Breast epithelium (tissue), 4 donors: ENCODE measurements around the gene COL6A6. TPM values are rescaled to one million over a fixed set of nuclear protein-coding genes. Genes with fewer than 3 reads are reported as not detected.

ENCODE experiments used
- DNase-seq, 2 donors: peaks; one replicate each; pipeline ENCODE4 v3.0.0-alpha.2; 2019; ENCODE audit warnings: low spot score in 2 of 2
- H3K27ac ChIP-seq, 2 donors: fragments of 200-600 bp; sonication (generic) in 1 of 2; one replicate each; pipeline ENCODE4 v1.5.1; 2016 to 2019; ENCODE audit warnings: mild to moderate bottlenecking in 1 of 2
- H3K27me3 ChIP-seq, 2 donors: fragments of 200-600 bp; sonication (generic) in 1 of 2; one replicate each; pipeline versions ENCODE4 v1.5.1 to v1.6.0; 2017 to 2019; ENCODE audit warnings: control low read depth in 1 of 2, mild to moderate bottlenecking in 1 of 2
- H3K36me3 ChIP-seq: fragments of 200-600 bp; one replicate; pipeline ENCODE4 v1.5.1; 2019
- H3K4me1 ChIP-seq, 2 donors: fragments of 200-600 bp; sonication (generic); one replicate each; pipeline ENCODE4 v1.5.1; 2016 to 2019; ENCODE audit warnings: control low read depth in 1 of 2
- H3K4me3 ChIP-seq, 3 donors: fragments of 200-600 bp; sonication (generic); 1 replicate in 2 of 3; 2 replicates in 1 of 3; pipeline ENCODE4 v1.5.1; 2016 to 2019; ENCODE audit warnings: mild to moderate bottlenecking in 3 of 3, moderate library complexity in 2 of 3
- H3K9me3 ChIP-seq, 2 donors: fragments of 200-600 bp; sonication (generic) in 1 of 2; one replicate each; pipeline ENCODE4 v1.5.1; 2016 to 2019; ENCODE audit warnings: control low read depth in 1 of 2
- CTCF ChIP-seq, 3 donors: fragments of 450-650 bp; IDR thresholded peaks; one replicate each; pipeline ENCODE4 v1.5.1; 2016 to 2017; ENCODE audit warnings: antibody characterized with exemption in 3 of 3, mild to moderate bottlenecking in 3 of 3, moderate library complexity in 3 of 3
- POLR2A ChIP-seq: fragments of 450-650 bp; IDR thresholded peaks from one replicate; pipeline ENCODE4 v1.6.1; 2016; ENCODE audit warnings: antibody characterized with exemption, mild to moderate bottlenecking, moderate library complexity
- POLR2AphosphoS5 ChIP-seq, 3 donors: sonication (generic); formaldehyde crosslinking; IDR thresholded peaks; one replicate each; pipeline ENCODE4 v1.6.1; 2017; ENCODE audit warnings: antibody characterized with exemption in 3 of 3
- intact Hi-C: fragments of 100-400 bp; cut with DNase I; formaldehyde crosslinking; loops from one replicate; pipeline ENCODE4 v1.15.1; 2023; ENCODE audit warnings: low total_unique reads
- total RNA-seq, 3 donors: library from RNA; depleted of rRNA; stranded (reverse); fragments of >200 nt; gene quantifications; one replicate each; pipeline ENCODE4 v1.1.0, GENCODE V29; 2016

COL6A6 gene, protein sequence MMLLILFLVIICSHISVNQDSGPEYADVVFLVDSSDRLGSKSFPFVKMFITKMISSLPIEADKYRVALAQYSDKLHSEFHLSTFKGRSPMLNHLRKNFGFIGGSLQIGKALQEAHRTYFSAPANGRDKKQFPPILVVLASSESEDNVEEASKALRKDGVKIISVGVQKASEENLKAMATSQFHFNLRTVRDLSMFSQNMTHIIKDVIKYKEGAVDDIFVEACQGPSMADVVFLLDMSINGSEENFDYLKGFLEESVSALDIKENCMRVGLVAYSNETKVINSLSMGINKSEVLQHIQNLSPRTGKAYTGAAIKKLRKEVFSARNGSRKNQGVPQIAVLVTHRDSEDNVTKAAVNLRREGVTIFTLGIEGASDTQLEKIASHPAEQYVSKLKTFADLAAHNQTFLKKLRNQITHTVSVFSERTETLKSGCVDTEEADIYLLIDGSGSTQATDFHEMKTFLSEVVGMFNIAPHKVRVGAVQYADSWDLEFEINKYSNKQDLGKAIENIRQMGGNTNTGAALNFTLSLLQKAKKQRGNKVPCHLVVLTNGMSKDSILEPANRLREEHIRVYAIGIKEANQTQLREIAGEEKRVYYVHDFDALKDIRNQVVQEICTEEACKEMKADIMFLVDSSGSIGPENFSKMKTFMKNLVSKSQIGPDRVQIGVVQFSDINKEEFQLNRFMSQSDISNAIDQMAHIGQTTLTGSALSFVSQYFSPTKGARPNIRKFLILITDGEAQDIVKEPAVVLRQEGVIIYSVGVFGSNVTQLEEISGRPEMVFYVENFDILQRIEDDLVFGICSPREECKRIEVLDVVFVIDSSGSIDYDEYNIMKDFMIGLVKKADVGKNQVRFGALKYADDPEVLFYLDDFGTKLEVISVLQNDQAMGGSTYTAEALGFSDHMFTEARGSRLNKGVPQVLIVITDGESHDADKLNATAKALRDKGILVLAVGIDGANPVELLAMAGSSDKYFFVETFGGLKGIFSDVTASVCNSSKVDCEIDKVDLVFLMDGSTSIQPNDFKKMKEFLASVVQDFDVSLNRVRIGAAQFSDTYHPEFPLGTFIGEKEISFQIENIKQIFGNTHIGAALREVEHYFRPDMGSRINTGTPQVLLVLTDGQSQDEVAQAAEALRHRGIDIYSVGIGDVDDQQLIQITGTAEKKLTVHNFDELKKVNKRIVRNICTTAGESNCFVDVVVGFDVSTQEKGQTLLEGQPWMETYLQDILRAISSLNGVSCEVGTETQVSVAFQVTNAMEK (N-terminal part only)
- total RNA-seq, result 1 to 10 TPM in 1 of 3 donors, under 1 TPM in 2; 0.32 to 1.6 (median 0.98) TPM

GRCh38 chr3:130516645-130517512 is at the start of gene COL6A6:
TSS of gene COL6A6 (plus strand) at chr3:130517177. CDS start at chr3:130560365, 43,188 bp downstream.
- Histone ChIP-seq H3K27me3 (peaks cover 0 to 21% of the 10 kb centered on the region in 2 donors), H3K4me3 (peak within 1 kb of the TSS; percentile 27 to 64 (median 51)), H3K9me3 (no peaks in the 10 kb centered on the region), H3K27ac (peak within 1 kb of the TSS; percentile 26 to 55), H3K36me3 (no peaks in the 10 kb centered on the region), H3K4me1 (no peaks in the 10 kb centered on the region)
- intact Hi-C loops, result no loop called here
- DNase-seq, result no peak
- TF ChIP-seq POLR2AphosphoS5 (IDR thresholded peaks at IDR 0.05) (no peak), CTCF (IDR thresholded peaks at IDR 0.05) (no peak), POLR2A (no peak)

GRCh38 chr3:130468311-130468710 is 48.7 kb upstream of the COL6A6 start:
- Histone ChIP-seq H3K36me3 (no peaks in the 10 kb centered on the region), H3K4me1 (no peaks in the 10 kb centered on the region), H3K4me3 (no peak overlapping the region), H3K27ac (no peak overlapping the region), H3K27me3 (no peaks in the 10 kb centered on the region), H3K9me3 (no peaks in the 10 kb centered on the region)
- intact Hi-C loops, result no loop called here
- TF ChIP-seq POLR2A, result no peak
- TF ChIP-seq POLR2AphosphoS5 (IDR thresholded peaks at IDR 0.05), result no peak
- TF ChIP-seq CTCF (IDR thresholded peaks at IDR 0.05), result no peak
- no peak for DNase-seq

DNA sequence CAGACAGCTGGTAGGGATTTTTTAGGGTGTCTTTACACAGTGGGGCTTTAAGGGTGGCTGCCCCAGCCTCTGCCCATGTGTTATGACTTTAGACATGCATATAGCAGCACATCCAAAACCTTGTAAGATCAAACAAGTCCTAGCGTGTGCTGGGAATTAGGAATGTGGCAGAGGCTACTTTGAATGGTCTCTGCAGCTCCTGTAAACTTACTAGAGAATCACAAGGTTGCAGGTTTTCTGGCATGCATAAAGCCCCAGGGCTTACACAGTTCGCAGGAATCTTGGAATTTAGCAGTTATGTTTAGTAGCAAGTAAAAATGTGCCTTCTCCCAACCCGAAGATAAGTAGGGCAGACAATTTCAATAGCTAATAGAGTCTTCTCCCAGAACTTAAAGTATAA is 46.9 kb upstream of the COL6A6 start:
- TF ChIP-seq CTCF (IDR thresholded peaks at IDR 0.05), result no peak
- intact Hi-C loops, result no loop called here
- H3K36me3 ChIP-seq, result no peaks in the 10 kb centered on the region
- H3K4me1 ChIP-seq, result no peaks in the 10 kb centered on the region
- H3K4me3 ChIP-seq, result no peak overlapping the region
- peak in 1 of 2 donors; percentile 50 for DNase-seq
- no peak overlapping the region for H3K27ac ChIP-seq
- H3K27me3 ChIP-seq, result no peaks in the 10 kb centered on the region
- H3K9me3 ChIP-seq, result no peaks in the 10 kb centered on the region

- intact Hi-C loops, result no loop called here
- no peak overlapping the region for H3K27ac ChIP-seq
- H3K9me3 ChIP-seq, result no peaks in the 10 kb centered on the region
- no peak for DNase-seq
- H3K4me3 ChIP-seq, result no peak overlapping the region
- H3K4me1 ChIP-seq, result no peaks in the 10 kb centered on the region
- TF ChIP-seq POLR2AphosphoS5 (IDR thresholded peaks at IDR 0.05) (no peak), CTCF (IDR thresholded peaks at IDR 0.05) (no peak), POLR2A (no peak)
- no peaks in the 10 kb centered on the region for H3K36me3 ChIP-seq
- no peaks in the 10 kb centered on the region for H3K27me3 ChIP-seq
These were observed 43.6 kb upstream of the COL6A6 start for GRCh38 chr3:130473416-130473815.
